PC-9 (cell line): Measurements from ENCODE around the gene FXYD4. TPM values are rescaled to one million over a fixed set of nuclear protein-coding genes. Genes with fewer than 3 reads are reported as not detected.
A peak's percentile ranks its signal among the peaks of the same experiment; 100 is the strongest.

Experiments
- BruUV-seq: library from RNA; stranded (reverse); fragments of 400-500 nt; replicated peaks from 2 replicates; lab custom pipeline; 2021; lab: Mats Ljungman, UMichigan
- CTCF ChIA-PET: fragments of 300-600 bp; sonication (Branson Sonifier 250); formaldehyde crosslinking; loops from one replicate; lab custom pipeline; 2022; ENCODE audit warnings: antibody characterized with exemption; lab: Charles Lee
- POLR2A ChIA-PET: fragments of 300-600 bp; sonication (Branson Sonifier 250); formaldehyde crosslinking; loops from one replicate; lab custom pipeline; 2022; ENCODE audit warnings: antibody characterized with exemption; ENCODE audit not compliant: unreplicated experiment; lab: Charles Lee
- DNase-seq, 2 experiments: peaks; one replicate each; pipeline versions ENCODE4 v3.0.0 to v3.0.0-alpha.2; 2015 to 2022; ENCODE audit warnings: mixed read lengths in 1 of 2
- H2AFZ ChIP-seq: fragments of 200-600 bp; sonication (generic); 2 replicates; pipeline ENCODE4 v1.8.1; 2017; ENCODE audit warnings: antibody characterized with exemption
- H3F3A ChIP-seq: fragments of 200-600 bp; sonication (generic); 2 replicates; pipeline ENCODE4 v1.8.1; 2017; ENCODE audit warnings: antibody characterized with exemption, mild to moderate bottlenecking, low read depth; ENCODE audit not compliant: insufficient read depth
- H3K27ac ChIP-seq: fragments of 200-600 bp; sonication (generic); 2 replicates; pipeline ENCODE4 v1.6.1; 2016; ENCODE audit warnings: mixed run types
- H3K27me3 ChIP-seq: fragments of 200-600 bp; sonication (generic); 2 replicates; pipeline ENCODE4 v1.6.1; 2016; ENCODE audit warnings: low read depth, mixed run types; ENCODE audit not compliant: insufficient read depth
- H3K36me3 ChIP-seq: fragments of 200-600 bp; sonication (generic); 2 replicates; pipeline ENCODE4 v1.6.1; 2016; ENCODE audit warnings: low read depth, mixed run types
- H3K4me1 ChIP-seq: fragments of 200-600 bp; sonication (generic); replicated peaks from 2 replicates; pipeline ENCODE4 v1.6.1; 2016; ENCODE audit warnings: mixed run types; ENCODE audit not compliant: insufficient read depth
- H3K4me2 ChIP-seq: fragments of 200-600 bp; sonication (generic); 2 replicates; pipeline ENCODE4 v1.6.1; 2017; ENCODE audit warnings: mixed run types
- H3K4me3 ChIP-seq: fragments of 200-600 bp; sonication (generic); 2 replicates; pipeline ENCODE4 v1.6.1; 2016; ENCODE audit warnings: mixed run types
- H3K79me2 ChIP-seq: fragments of 200-600 bp; sonication (generic); 2 replicates; pipeline ENCODE4 v1.6.1; 2017; ENCODE audit warnings: low read depth, mixed run types
- H3K9me2 ChIP-seq: fragments of 200-600 bp; sonication (generic); 2 replicates; pipeline ENCODE4 v1.8.1; 2017; ENCODE audit warnings: mild to moderate bottlenecking; ENCODE audit not compliant: insufficient read depth
- H3K9me3 ChIP-seq: fragments of 200-600 bp; sonication (generic); 2 replicates; pipeline ENCODE4 v1.8.1; 2016; ENCODE audit warnings: low read depth; ENCODE audit not compliant: insufficient read depth
- H4K20me1 ChIP-seq: fragments of 200-600 bp; sonication (generic); 2 replicates; pipeline ENCODE4 v1.8.1; 2017; ENCODE audit not compliant: insufficient read depth
- CTCF ChIP-seq: fragments of 200-600 bp; sonication (generic); conservative IDR thresholded peaks from 2 replicates; pipeline ENCODE4 v1.6.1; 2017; ENCODE audit warnings: mixed run types, antibody characterized with exemption, mild to moderate bottlenecking, moderate library complexity
- EZH2 ChIP-seq: fragments of 200-600 bp; sonication (generic); IDR thresholded peaks from 2 replicates; pipeline ENCODE4 v1.8.0; 2017; ENCODE audit warnings: antibody characterized with exemption, low read depth
- intact Hi-C: fragments of 100-400 bp; cut with micrococcal nuclease; formaldehyde crosslinking; loops from one replicate; pipeline ENCODE4 v1.10.0; 2022; ENCODE audit not compliant: unreplicated experiment
- total RNA-seq: library from RNA; stranded (reverse); gene quantifications from 2 replicates; pipeline ENCODE4 v1.2.3, GENCODE V29; 2021

Gene FXYD4
- total RNA-seq, 1 experiment from 2014 or later = not detected

DNA sequence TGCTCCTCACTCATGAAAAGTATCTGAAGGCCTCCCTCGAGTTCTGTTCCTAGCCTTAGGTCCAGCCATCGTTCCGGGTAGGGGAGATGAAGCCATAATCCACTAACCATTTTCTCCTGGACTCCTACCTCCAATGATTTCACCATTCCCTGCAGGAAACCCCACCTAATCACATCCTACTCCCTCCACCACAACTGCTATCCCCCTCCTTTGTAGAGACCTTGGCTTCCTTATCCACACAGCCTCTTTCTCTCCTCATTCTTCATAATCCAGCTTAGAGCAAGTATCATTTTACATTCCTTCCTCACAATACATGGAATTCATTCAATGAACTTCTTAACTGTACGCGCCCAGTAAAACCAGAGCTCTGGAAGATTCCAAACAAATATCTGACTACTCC, 18.9 kb downstream of the FXYD4 start:
- POLR2A ChIA-PET = no interaction called here
- peaks cover 92% of the 10 kb centered on the region for H4K20me1 ChIP-seq
- TF ChIP-seq CTCF = no peak
- no peak for TF ChIP-seq EZH2
- H2AFZ ChIP-seq = no peak overlapping the region
- no TSS peak for BruUV-seq
- no peaks in the 10 kb centered on the region for H3K9me3 ChIP-seq
- CTCF ChIA-PET = interaction anchor here (0.5 to 0.8 kb wide), 2 partner anchors 9 to 11 kb away, joined by 4 read pairs; no protein-coding TSS in a partner anchor
- no peaks in the 10 kb centered on the region for H3K27me3 ChIP-seq
- H3K4me1 ChIP-seq = peaks cover 11% of the 10 kb centered on the region
- no peak overlapping the region for H3K4me3 ChIP-seq
- no peak for DNase-seq
- no peak overlapping the region for H3K27ac ChIP-seq
- intact Hi-C loops = no loop called here
- no peaks in the 10 kb centered on the region for H3K9me2 ChIP-seq
- H3F3A ChIP-seq = peaks cover 98% of the 10 kb centered on the region
- H3K79me2 ChIP-seq = peaks cover 80% of the 10 kb centered on the region
- H3K4me2 ChIP-seq = no peak overlapping the region
- H3K36me3 ChIP-seq = peaks cover 84% of the 10 kb centered on the region

DNA sequence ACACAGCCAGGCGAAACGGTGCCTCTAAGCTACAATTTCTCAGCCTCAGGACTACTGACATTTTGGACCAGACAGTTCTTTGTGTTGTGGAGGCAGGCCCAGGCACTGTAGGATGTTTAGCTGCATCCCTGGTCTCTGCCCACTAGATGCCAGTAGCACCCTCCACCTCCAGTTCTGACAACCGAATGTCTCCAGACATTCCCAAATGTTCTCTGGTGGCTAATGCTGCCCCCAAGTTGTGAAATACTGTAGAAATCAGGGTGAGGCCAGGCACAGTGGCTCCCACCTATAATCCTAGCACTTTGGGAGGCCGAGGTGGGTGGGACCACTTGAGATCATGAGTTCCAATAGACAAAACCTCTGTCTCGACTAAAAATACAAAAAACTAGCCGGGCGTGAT, 19.3 kb downstream of the FXYD4 start:
- Histone ChIP-seq H3K27me3 (no peaks in the 10 kb centered on the region), H2AFZ (no peak overlapping the region), H3K36me3 (peaks cover 88% of the 10 kb centered on the region), H3F3A (peaks cover 98% of the 10 kb centered on the region), H3K9me3 (no peaks in the 10 kb centered on the region), H3K79me2 (peaks cover 84% of the 10 kb centered on the region), H3K27ac (no peak overlapping the region), H4K20me1 (peaks cover 92% of the 10 kb centered on the region), H3K4me3 (no peak overlapping the region), H3K9me2 (no peaks in the 10 kb centered on the region), H3K4me1 (peaks cover 16% of the 10 kb centered on the region), H3K4me2 (no peak overlapping the region)
- no TSS peak for BruUV-seq
- ChIA-PET CTCF (interaction anchor here (0.5 to 0.8 kb wide), 2 partner anchors 10 to 11 kb away, joined by 4 read pairs; no protein-coding TSS in a partner anchor), POLR2A (interaction anchor here (0.6 kb wide), 1 partner anchor 70 kb away, joined by 4 read pairs; no protein-coding TSS in a partner anchor)
- peak; percentile 57 for TF ChIP-seq CTCF
- no peak for TF ChIP-seq EZH2
- intact Hi-C loops = no loop called here
- no peak for DNase-seq

DNA sequence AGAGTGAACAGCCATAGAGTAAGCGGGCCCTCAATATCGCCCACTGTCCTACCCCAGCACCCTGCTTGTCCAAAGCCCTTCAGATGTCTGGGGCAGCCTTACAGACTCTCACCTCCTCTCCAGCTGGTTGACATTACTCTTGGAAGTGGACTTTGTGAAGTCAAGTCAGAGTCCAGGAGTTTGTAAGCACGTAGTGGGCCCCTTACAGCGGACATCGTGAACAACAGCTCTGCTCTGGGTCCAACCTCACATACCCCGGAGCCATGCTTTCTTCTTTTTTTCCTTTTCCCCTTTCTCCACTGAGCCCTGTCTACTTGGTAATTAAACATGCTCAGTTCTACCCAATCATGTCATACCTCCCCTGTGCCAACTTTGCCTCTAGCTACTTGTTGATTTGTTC, 20.1 kb downstream of the FXYD4 start:
- no peak for DNase-seq
- no peak for TF ChIP-seq CTCF
- TF ChIP-seq EZH2 = no peak
- POLR2A ChIA-PET = no interaction called here

More for the DNA sequence above, 20.1 kb downstream of the FXYD4 start:
- no peaks in the 10 kb centered on the region for H3K9me3 ChIP-seq
- H4K20me1 ChIP-seq = peaks cover 95% of the 10 kb centered on the region
- no peaks in the 10 kb centered on the region for H3K27me3 ChIP-seq
- intact Hi-C loops = no loop called here
- H3K9me2 ChIP-seq = no peaks in the 10 kb centered on the region
- peaks cover 91% of the 10 kb centered on the region for H3K79me2 ChIP-seq
- CTCF ChIA-PET = no interaction called here
- no peak overlapping the region for H3K4me2 ChIP-seq
- peaks cover 88% of the 10 kb centered on the region for H3K36me3 ChIP-seq
- peaks cover 98% of the 10 kb centered on the region for H3F3A ChIP-seq
- H2AFZ ChIP-seq = no peak overlapping the region
- H3K4me1 ChIP-seq = peaks cover 17% of the 10 kb centered on the region
- no peak overlapping the region for H3K4me3 ChIP-seq
- BruUV-seq = no TSS peak
- H3K27ac ChIP-seq = no peak overlapping the region
